Stimulated activated CD8-positive, alpha-beta memory T cell treated with anti-CD3 and anti-CD28 coated beads, Interleukin-15, amount 100 ng/mL, for 24 hours (primary cell): Measurements from ENCODE around the gene MBD5.

Experiments used
- DNase-seq: peaks from one replicate; pipeline ENCODE4 v3.0.0-alpha.2; 2020; ENCODE audit warnings: low read depth

MBD5 gene

GRCh38 chr2:148475626-148476025 lies 454.7 kb downstream of the MBD5 start:
- DNase-seq = no peak

- no peak for DNase-seq
Measured at GRCh38 chr2:148479398-148479797, 458.5 kb downstream of the MBD5 start.

- DNase-seq = no peak
Measured at GRCh38 chr2:148483665-148484064, 462.8 kb downstream of the MBD5 start.

GRCh38 chr2:148484066-148484465 lies 463.2 kb downstream of the MBD5 start:
- no peak for DNase-seq

GRCh38 chr2:148486655-148487054 lies 465.8 kb downstream of the MBD5 start:
- DNase-seq = no peak

- no peak for DNase-seq
Measured at GRCh38 chr2:148487439-148487838, 466.5 kb downstream of the MBD5 start.

- DNase-seq = no peak
Measured at GRCh38 chr2:148490840-148491439, 470.0 kb downstream of the MBD5 start.

- DNase-seq = no peak
Measured at GRCh38 chr2:148493822-148494563, 473.1 kb downstream of the MBD5 start.

GRCh38 chr2:148495586-148495985 lies 474.7 kb downstream of the MBD5 start:
- DNase-seq = no peak

GRCh38 chr2:148501545-148501944 lies 480.7 kb downstream of the MBD5 start:
- DNase-seq = no peak

GRCh38 chr2:148503516-148503915 lies 482.6 kb downstream of the MBD5 start:
- no peak for DNase-seq

GRCh38 chr2:148507970-148508369 lies 487.1 kb downstream of the MBD5 start:
- no peak for DNase-seq

GRCh38 chr2:148508878-148509287 lies 488.0 kb downstream of the MBD5 start:
- no peak for DNase-seq

GRCh38 chr2:148509288-148509902 lies 488.5 kb downstream of the MBD5 start:
- DNase-seq = peak; percentile 41

GRCh38 chr2:148511883-148512282 lies 491.0 kb downstream of the MBD5 start:
- DNase-seq = no peak

GRCh38 chr2:148512501-148512900 lies 491.6 kb downstream of the MBD5 start:
- DNase-seq = no peak

GRCh38 chr2:148513427-148513826 lies 492.5 kb downstream of the MBD5 start:
- DNase-seq = no peak

GRCh38 chr2:148515120-148515519 lies 494.2 kb downstream of the MBD5 start:
- DNase-seq = no peak

- no peak for DNase-seq
Measured at GRCh38 chr2:148515976-148516375, 495.1 kb downstream of the MBD5 start.

- DNase-seq = no peak
Measured at GRCh38 chr2:148517296-148517695, 496.4 kb downstream of the MBD5 start.

GRCh38 chr2:148517822-148518221 lies 496.9 kb downstream of the MBD5 start:
- DNase-seq = no peak

GRCh38 chr2:148519013-148519412 lies 498.1 kb downstream of the MBD5 start:
- DNase-seq = no peak

- no peak for DNase-seq
Measured at GRCh38 chr2:148521181-148521580, 500.3 kb downstream of the MBD5 start.
